Gastroesophageal sphincter (tissue), 3 donors: Measurements from ENCODE around the gene RABGGTA.

Experiments
- EP300 ChIP-seq: sonication (generic); formaldehyde crosslinking; IDR thresholded peaks from one replicate; pipeline ENCODE4 v1.6.1; 2017; ENCODE audit warnings: antibody characterized with exemption, mild to moderate bottlenecking
- POLR2A ChIP-seq, 2 donors: fragments of 450-650 bp; IDR thresholded peaks; one replicate each; pipeline ENCODE4 v1.6.1; 2017; ENCODE audit warnings: antibody characterized with exemption in 2 of 2, mild to moderate bottlenecking in 2 of 2, moderate library complexity in 1 of 2
- POLR2AphosphoS5 ChIP-seq: sonication (generic); formaldehyde crosslinking; IDR thresholded peaks from one replicate; pipeline ENCODE4 v1.6.1; 2017; ENCODE audit warnings: antibody characterized with exemption
- TF ChIP-seq, protein P1 (sequence below), 4 experiments: fragments of 200-600 bp in 2 of 4; fragments of 450-650 bp in 2 of 4; sonication (generic) in 1 of 4; IDR thresholded peaks; one replicate each; pipeline ENCODE4 v1.5.1; 2017 to 2019; ENCODE audit warnings: antibody characterized with exemption in 4 of 4, mild to moderate bottlenecking in 2 of 4, moderate library complexity in 2 of 4

GRCh38 chr14:24277606-24278321 lies 6.4 kb upstream of the RABGGTA start:
- TF ChIP-seq, protein P1, sequence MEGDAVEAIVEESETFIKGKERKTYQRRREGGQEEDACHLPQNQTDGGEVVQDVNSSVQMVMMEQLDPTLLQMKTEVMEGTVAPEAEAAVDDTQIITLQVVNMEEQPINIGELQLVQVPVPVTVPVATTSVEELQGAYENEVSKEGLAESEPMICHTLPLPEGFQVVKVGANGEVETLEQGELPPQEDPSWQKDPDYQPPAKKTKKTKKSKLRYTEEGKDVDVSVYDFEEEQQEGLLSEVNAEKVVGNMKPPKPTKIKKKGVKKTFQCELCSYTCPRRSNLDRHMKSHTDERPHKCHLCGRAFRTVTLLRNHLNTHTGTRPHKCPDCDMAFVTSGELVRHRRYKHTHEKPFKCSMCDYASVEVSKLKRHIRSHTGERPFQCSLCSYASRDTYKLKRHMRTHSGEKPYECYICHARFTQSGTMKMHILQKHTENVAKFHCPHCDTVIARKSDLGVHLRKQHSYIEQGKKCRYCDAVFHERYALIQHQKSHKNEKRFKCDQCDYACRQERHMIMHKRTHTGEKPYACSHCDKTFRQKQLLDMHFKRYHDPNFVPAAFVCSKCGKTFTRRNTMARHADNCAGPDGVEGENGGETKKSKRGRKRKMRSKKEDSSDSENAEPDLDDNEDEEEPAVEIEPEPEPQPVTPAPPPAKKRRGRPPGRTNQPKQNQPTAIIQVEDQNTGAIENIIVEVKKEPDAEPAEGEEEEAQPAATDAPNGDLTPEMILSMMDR (IDR thresholded peaks at IDR 0.05): no peak
- TF ChIP-seq POLR2AphosphoS5 (no peak), POLR2A (IDR thresholded peaks at IDR 0.05) (no peak), EP300 (no peak)
